ENCODE results near the gene GGT7. TPM values are rescaled to one million over a fixed set of nuclear protein-coding genes. Genes with fewer than 3 reads are reported as not detected.
A peak's percentile ranks its signal among the peaks of the same experiment; 100 is the strongest.
"Not testable (repeated sequence)": the region's sequence is repeated elsewhere in the genome, so short reads cannot be mapped to it uniquely, and the experiment has no call there.

The GGT7 gene
- total RNA-seq, 1 donor from 2014 or later: 13.7 TPM

GRCh38 chr20:34894723-34895122, 22.1 kb upstream of the GGT7 start:
- Mint-ChIP-seq H3K4me3 (no peak overlapping the region), H3K27me3 (ENCODE audit: insufficient read depth) (no peaks in the 10 kb centered on the region), H3K4me1 (ENCODE audit: low read depth) (peaks cover 47% of the 10 kb centered on the region), H3K27ac (no peak overlapping the region), H3K36me3 (ENCODE audit: low read depth) (peaks cover 30% of the 10 kb centered on the region), H3K9me3 (no peaks in the 10 kb centered on the region)
- intact Hi-C loops (cut with micrococcal nuclease): no loop called here
- DNase-seq (ENCODE audit: low spot score): no peak

GRCh38 chr20:34892671-34893070, 20.0 kb upstream of the GGT7 start:
- peak overlapping the region; percentile 21 for H3K4me3 Mint-ChIP-seq
- DNase-seq (ENCODE audit: low spot score): no peak
- H3K27ac Mint-ChIP-seq: peak overlapping the region; percentile 71
- peaks cover 32% of the 10 kb centered on the region for H3K36me3 Mint-ChIP-seq (ENCODE audit: low read depth)
- intact Hi-C loops (cut with micrococcal nuclease): no loop called here
- no peaks in the 10 kb centered on the region for H3K9me3 Mint-ChIP-seq
- peaks cover 59% of the 10 kb centered on the region for H3K4me1 Mint-ChIP-seq (ENCODE audit: low read depth)
- H3K27me3 Mint-ChIP-seq (ENCODE audit: insufficient read depth): no peaks in the 10 kb centered on the region

- no peaks in the 10 kb centered on the region for H3K27me3 Mint-ChIP-seq (ENCODE audit: insufficient read depth)
Measured at GRCh38 chr20:34891166-34892062, 18.8 kb upstream of the GGT7 start.

GRCh38 chr20:34888468-34888867, 15.8 kb upstream of the GGT7 start:
- DNase-seq (ENCODE audit: low spot score): no peak
- no peaks in the 10 kb centered on the region for H3K27me3 Mint-ChIP-seq (ENCODE audit: insufficient read depth)
- peaks cover 35% of the 10 kb centered on the region for H3K36me3 Mint-ChIP-seq (ENCODE audit: low read depth)
- no peaks in the 10 kb centered on the region for H3K9me3 Mint-ChIP-seq
- peaks cover 53% of the 10 kb centered on the region for H3K4me1 Mint-ChIP-seq (ENCODE audit: low read depth)
- no peak overlapping the region for H3K4me3 Mint-ChIP-seq
- intact Hi-C loops (cut with micrococcal nuclease): no loop called here
- peak overlapping the region; percentile 42 for H3K27ac Mint-ChIP-seq

More at GRCh38 chr20:34891166-34892062, 18.8 kb upstream of the GGT7 start:
- intact Hi-C loops (cut with micrococcal nuclease): loop anchor here (1.0 kb wide), 3 partner anchors 15 to 64 kb away; partner anchors contain the start of genes ACSS2, GSS and MYH7B
- no peak for DNase-seq (ENCODE audit: low spot score)
- H3K9me3 Mint-ChIP-seq: no peaks in the 10 kb centered on the region
- peaks cover 59% of the 10 kb centered on the region for H3K4me1 Mint-ChIP-seq (ENCODE audit: low read depth)
- H3K36me3 Mint-ChIP-seq (ENCODE audit: low read depth): peaks cover 38% of the 10 kb centered on the region
- peak overlapping the region; percentile 76 for H3K27ac Mint-ChIP-seq
- peak overlapping the region; percentile 43 for H3K4me3 Mint-ChIP-seq

GRCh38 chr20:34887023-34887422, 14.4 kb upstream of the GGT7 start:
- peaks cover 51% of the 10 kb centered on the region for H3K4me1 Mint-ChIP-seq (ENCODE audit: low read depth)
- no peak overlapping the region for H3K27ac Mint-ChIP-seq

GRCh38 chr20:34886122-34886521, 13.5 kb upstream of the GGT7 start:
- H3K36me3 Mint-ChIP-seq (ENCODE audit: low read depth): peaks cover 42% of the 10 kb centered on the region
- intact Hi-C loops (cut with micrococcal nuclease): no loop called here
- peaks cover 50% of the 10 kb centered on the region for H3K4me1 Mint-ChIP-seq (ENCODE audit: low read depth)
- H3K9me3 Mint-ChIP-seq: no peaks in the 10 kb centered on the region
- H3K4me3 Mint-ChIP-seq: no peak overlapping the region
- H3K27ac Mint-ChIP-seq: no peak overlapping the region
- DNase-seq (ENCODE audit: low spot score): no peak
- no peaks in the 10 kb centered on the region for H3K27me3 Mint-ChIP-seq (ENCODE audit: insufficient read depth)

More at GRCh38 chr20:34887023-34887422, 14.4 kb upstream of the GGT7 start:
- H3K4me3 Mint-ChIP-seq: no peak overlapping the region
- no peak for DNase-seq (ENCODE audit: low spot score)
- H3K9me3 Mint-ChIP-seq: no peaks in the 10 kb centered on the region
- H3K27me3 Mint-ChIP-seq (ENCODE audit: insufficient read depth): no peaks in the 10 kb centered on the region
- intact Hi-C loops (cut with micrococcal nuclease): no loop called here
- peaks cover 40% of the 10 kb centered on the region for H3K36me3 Mint-ChIP-seq (ENCODE audit: low read depth)

- Mint-ChIP-seq H3K27ac (no peak overlapping the region), H3K9me3 (no peaks in the 10 kb centered on the region), H3K4me3 (no peak overlapping the region), H3K4me1 (ENCODE audit: low read depth) (peaks cover 40% of the 10 kb centered on the region), H3K27me3 (ENCODE audit: insufficient read depth) (no peaks in the 10 kb centered on the region), H3K36me3 (ENCODE audit: low read depth) (peaks cover 35% of the 10 kb centered on the region)
- DNase-seq (ENCODE audit: low spot score): no peak
- intact Hi-C loops (cut with micrococcal nuclease): no loop called here
Measured at GRCh38 chr20:34884260-34884659, 11.6 kb upstream of the GGT7 start.

- intact Hi-C loops (cut with micrococcal nuclease): no loop called here
- peaks cover 37% of the 10 kb centered on the region for H3K36me3 Mint-ChIP-seq (ENCODE audit: low read depth)
- H3K4me1 Mint-ChIP-seq (ENCODE audit: low read depth): peaks cover 43% of the 10 kb centered on the region
- no peak for DNase-seq (ENCODE audit: low spot score)
- H3K9me3 Mint-ChIP-seq: no peaks in the 10 kb centered on the region
- H3K4me3 Mint-ChIP-seq: no peak overlapping the region
- no peaks in the 10 kb centered on the region for H3K27me3 Mint-ChIP-seq (ENCODE audit: insufficient read depth)
- H3K27ac Mint-ChIP-seq: no peak overlapping the region
Measured at GRCh38 chr20:34883809-34884208, 11.2 kb upstream of the GGT7 start.

- Mint-ChIP-seq H3K9me3 (no peaks in the 10 kb centered on the region), H3K4me3 (no peak overlapping the region), H3K36me3 (ENCODE audit: low read depth) (peaks cover 32% of the 10 kb centered on the region), H3K4me1 (ENCODE audit: low read depth) (peaks cover 41% of the 10 kb centered on the region), H3K27ac (no peak overlapping the region), H3K27me3 (ENCODE audit: insufficient read depth) (no peaks in the 10 kb centered on the region)
- no peak for DNase-seq (ENCODE audit: low spot score)
- intact Hi-C loops (cut with micrococcal nuclease): no loop called here
Measured at GRCh38 chr20:34883087-34883688, 10.5 kb upstream of the GGT7 start.

GRCh38 chr20:34881689-34882088, 9.0 kb upstream of the GGT7 start:
- H3K4me1 Mint-ChIP-seq (ENCODE audit: low read depth): peaks cover 50% of the 10 kb centered on the region
- no peak overlapping the region for H3K27ac Mint-ChIP-seq
- intact Hi-C loops (cut with micrococcal nuclease): no loop called here
- no peak for DNase-seq (ENCODE audit: low spot score)
- peaks cover 24% of the 10 kb centered on the region for H3K36me3 Mint-ChIP-seq (ENCODE audit: low read depth)
- no peaks in the 10 kb centered on the region for H3K9me3 Mint-ChIP-seq
- H3K27me3 Mint-ChIP-seq (ENCODE audit: insufficient read depth): no peaks in the 10 kb centered on the region
- no peak overlapping the region for H3K4me3 Mint-ChIP-seq

GRCh38 chr20:34880971-34881370, 8.3 kb upstream of the GGT7 start:
- Mint-ChIP-seq H3K36me3 (ENCODE audit: low read depth) (peaks cover 22% of the 10 kb centered on the region), H3K4me1 (ENCODE audit: low read depth) (peaks cover 52% of the 10 kb centered on the region)
- H3K27me3 Mint-ChIP-seq (ENCODE audit: insufficient read depth); DNase-seq (ENCODE audit: low spot score); H3K9me3 Mint-ChIP-seq; H3K4me3 Mint-ChIP-seq; intact Hi-C loops (cut with micrococcal nuclease); H3K27ac Mint-ChIP-seq: not testable (repeated sequence)

GRCh38 chr20:34880215-34880850, 7.7 kb upstream of the GGT7 start:
- H3K27me3 Mint-ChIP-seq (ENCODE audit: insufficient read depth): no peaks in the 10 kb centered on the region
- H3K9me3 Mint-ChIP-seq: no peaks in the 10 kb centered on the region
- peaks cover 58% of the 10 kb centered on the region for H3K4me1 Mint-ChIP-seq (ENCODE audit: low read depth)
- no peak overlapping the region for H3K4me3 Mint-ChIP-seq
- no peak overlapping the region for H3K27ac Mint-ChIP-seq
- DNase-seq (ENCODE audit: low spot score): no peak
- intact Hi-C loops (cut with micrococcal nuclease): no loop called here
- peaks cover 20% of the 10 kb centered on the region for H3K36me3 Mint-ChIP-seq (ENCODE audit: low read depth)
